Measurements from ENCODE around the gene GALNT11.

The GALNT11 gene

GRCh38 chr7:151999424-152000090 is 25.9 kb upstream of the GALNT11 start:
- Histone ChIP-seq H2AK5ac (ENCODE audit: low read length, severe bottlenecking) (no peak overlapping the region), H3K4me3 (ENCODE audit: insufficient read depth in 1 of 2, low read depth in 1 of 2, low read length in 2 of 2) (no peak overlapping the region), H2BK12ac (ENCODE audit: low read length in 2 of 2) (no peak overlapping the region), H3K79me1 (replicated peaks; ENCODE audit: low read length, poor library complexity, severe bottlenecking) (no peaks in the 10 kb centered on the region), H3K27me3 (ENCODE audit: control insufficient read depth in 1 of 2, insufficient read depth in 1 of 2, low read length in 2 of 2) (no peaks in the 10 kb centered on the region), H3K23ac (ENCODE audit: low read length in 2 of 2) (no peak overlapping the region), H4K91ac (ENCODE audit: low read length) (no peak overlapping the region), H3K4me1 (ENCODE audit: control insufficient read depth, insufficient read depth, low read depth, low read length) (no peaks in the 10 kb centered on the region), H3K4ac (ENCODE audit: low read depth in 1 of 2, low read length in 2 of 2) (no peak overlapping the region), H2AFZ (ENCODE audit: low read depth, low read length) (no peak overlapping the region), H2BK5ac (ENCODE audit: low read depth, low read length, poor library complexity, severe bottlenecking) (no peak overlapping the region), H2BK15ac (ENCODE audit: low read depth, poor library complexity, severe bottlenecking) (no peak overlapping the region), H4K8ac (ENCODE audit: low read length) (no peak overlapping the region), H3K4me2 (ENCODE audit: low read length, poor library complexity, severe bottlenecking) (no peak overlapping the region), H3K9ac (ENCODE audit: low read length) (peak overlapping the region; percentile 21), H3K36me3 (ENCODE audit: control insufficient read depth in 1 of 2, insufficient read depth in 2 of 2, low read depth in 1 of 2, low read length in 2 of 2) (no peaks in the 10 kb centered on the region), H3K27ac (ENCODE audit: low read length, poor library complexity, severe bottlenecking) (no peak overlapping the region), H2BK120ac (ENCODE audit: low read depth, low read length) (no peak overlapping the region), H3K9me3 (ENCODE audit: control insufficient read depth, low read length) (no peaks in the 10 kb centered on the region), H3K14ac (ENCODE audit: low read length in 2 of 2) (no peak overlapping the region), H3K18ac (ENCODE audit: low read depth in 1 of 2, low read length in 2 of 2) (no peak overlapping the region)
- no peak for DNase-seq
- WGBS = 88% methylated on average over 5 of the region's 6 CpGs

DNA sequence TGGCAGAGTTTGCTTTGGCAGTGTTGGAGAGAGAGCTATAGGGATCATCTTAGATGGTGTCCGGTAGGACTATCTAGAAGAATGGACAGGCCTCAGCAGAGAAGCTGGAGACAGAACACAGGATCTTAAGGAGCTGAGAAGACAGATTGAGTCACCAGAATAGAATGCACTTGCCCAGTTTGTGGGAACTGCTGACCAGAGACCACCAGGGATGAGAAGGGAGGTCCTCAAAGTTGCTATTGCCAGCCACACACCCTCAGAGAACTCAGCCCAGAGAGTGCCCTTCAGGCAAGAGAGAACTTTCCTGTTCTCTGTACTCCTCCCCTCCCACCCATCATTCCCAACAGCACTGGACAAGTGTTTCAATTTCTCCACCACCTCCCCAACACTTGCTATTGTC is 25.3 kb upstream of the GALNT11 start:
- no peak overlapping the region for H3K4me2 ChIP-seq (ENCODE audit: low read length, poor library complexity, severe bottlenecking)
- no peak overlapping the region for H3K4me3 ChIP-seq (ENCODE audit: insufficient read depth in 1 of 2, low read depth in 1 of 2, low read length in 2 of 2)
- H2BK120ac ChIP-seq (ENCODE audit: low read depth, low read length) = no peak overlapping the region
- no peak overlapping the region for H4K8ac ChIP-seq (ENCODE audit: low read length)
- H3K4me1 ChIP-seq (ENCODE audit: control insufficient read depth, insufficient read depth, low read depth, low read length) = no peaks in the 10 kb centered on the region
- H2BK5ac ChIP-seq (ENCODE audit: low read depth, low read length, poor library complexity, severe bottlenecking) = no peak overlapping the region
- H3K4ac ChIP-seq (ENCODE audit: low read depth in 1 of 2, low read length in 2 of 2) = no peak overlapping the region
- H2BK12ac ChIP-seq (ENCODE audit: low read length in 2 of 2) = no peak overlapping the region
- H3K27ac ChIP-seq (ENCODE audit: low read length, poor library complexity, severe bottlenecking) = no peak overlapping the region
- no peak overlapping the region for H2AK5ac ChIP-seq (ENCODE audit: low read length, severe bottlenecking)
- H2BK15ac ChIP-seq (ENCODE audit: low read depth, poor library complexity, severe bottlenecking) = no peak overlapping the region
- no peaks in the 10 kb centered on the region for H3K79me1 ChIP-seq (replicated peaks; ENCODE audit: low read length, poor library complexity, severe bottlenecking)
- no peak overlapping the region for H3K18ac ChIP-seq (ENCODE audit: low read depth in 1 of 2, low read length in 2 of 2)
- H3K9me3 ChIP-seq (ENCODE audit: control insufficient read depth, low read length) = no peaks in the 10 kb centered on the region
- H3K14ac ChIP-seq (ENCODE audit: low read length in 2 of 2) = no peak overlapping the region
- no peaks in the 10 kb centered on the region for H3K36me3 ChIP-seq (ENCODE audit: control insufficient read depth in 1 of 2, insufficient read depth in 2 of 2, low read depth in 1 of 2, low read length in 2 of 2)
- WGBS = 84% methylated on average over 1 of the region's 1 CpG
- H3K9ac ChIP-seq (ENCODE audit: low read length) = no peak overlapping the region
- H4K91ac ChIP-seq (ENCODE audit: low read length) = no peak overlapping the region
- no peak overlapping the region for H2AFZ ChIP-seq (ENCODE audit: low read depth, low read length)
- no peaks in the 10 kb centered on the region for H3K27me3 ChIP-seq (ENCODE audit: control insufficient read depth in 1 of 2, insufficient read depth in 1 of 2, low read length in 2 of 2)
- no peak overlapping the region for H3K23ac ChIP-seq (ENCODE audit: low read length in 2 of 2)
- peak; percentile 3 for DNase-seq

DNA sequence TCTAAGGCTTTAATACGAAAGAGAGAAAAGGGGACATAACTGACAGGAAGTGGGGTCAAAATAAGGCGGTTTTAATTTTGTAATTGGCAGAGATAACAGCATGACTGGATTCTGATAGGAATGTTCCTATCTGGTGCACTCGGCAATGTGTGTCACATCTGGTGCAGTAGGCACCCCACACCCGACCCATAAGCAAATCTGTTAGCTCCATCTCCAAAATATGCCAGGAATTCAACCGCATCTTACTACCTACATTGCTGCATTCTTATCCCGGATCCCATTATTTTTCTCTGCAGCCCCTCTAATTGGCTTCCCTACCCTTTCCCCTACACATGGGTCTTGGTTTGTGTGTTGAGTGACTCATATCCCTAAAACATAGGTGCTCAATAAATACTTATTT is 19.1 kb upstream of the GALNT11 start:
- no peaks in the 10 kb centered on the region for H3K36me3 ChIP-seq (ENCODE audit: control insufficient read depth in 1 of 2, insufficient read depth in 2 of 2, low read depth in 1 of 2, low read length in 2 of 2)
- no peak overlapping the region for H3K4me2 ChIP-seq (ENCODE audit: low read length, poor library complexity, severe bottlenecking)
- H3K27ac ChIP-seq (ENCODE audit: low read length, poor library complexity, severe bottlenecking) = no peak overlapping the region
- H3K18ac ChIP-seq (ENCODE audit: low read depth in 1 of 2, low read length in 2 of 2) = no peak overlapping the region
- no peak overlapping the region for H3K14ac ChIP-seq (ENCODE audit: low read length in 2 of 2)
- H2AK5ac ChIP-seq (ENCODE audit: low read length, severe bottlenecking) = no peak overlapping the region
- no peak overlapping the region for H2BK120ac ChIP-seq (ENCODE audit: low read depth, low read length)
- no peak for DNase-seq
- H3K79me1 ChIP-seq (replicated peaks; ENCODE audit: low read length, poor library complexity, severe bottlenecking) = no peaks in the 10 kb centered on the region
- H3K9me3 ChIP-seq (ENCODE audit: control insufficient read depth, low read length) = no peaks in the 10 kb centered on the region
- H3K4me1 ChIP-seq (ENCODE audit: control insufficient read depth, insufficient read depth, low read depth, low read length) = no peaks in the 10 kb centered on the region
- no peak overlapping the region for H3K23ac ChIP-seq (ENCODE audit: low read length in 2 of 2)
- H3K4me3 ChIP-seq (ENCODE audit: insufficient read depth in 1 of 2, low read depth in 1 of 2, low read length in 2 of 2) = no peak overlapping the region
- no peak overlapping the region for H2AFZ ChIP-seq (ENCODE audit: low read depth, low read length)
- no peak overlapping the region for H2BK5ac ChIP-seq (ENCODE audit: low read depth, low read length, poor library complexity, severe bottlenecking)
- H2BK15ac ChIP-seq (ENCODE audit: low read depth, poor library complexity, severe bottlenecking) = no peak overlapping the region
- no peak overlapping the region for H4K91ac ChIP-seq (ENCODE audit: low read length)
- H3K9ac ChIP-seq (ENCODE audit: low read length) = no peak overlapping the region
- no peak overlapping the region for H2BK12ac ChIP-seq (ENCODE audit: low read length in 2 of 2)
- WGBS = 55% methylated on average over 3 of the region's 6 CpGs
- H3K4ac ChIP-seq (ENCODE audit: low read depth in 1 of 2, low read length in 2 of 2) = no peak overlapping the region
- no peak overlapping the region for H4K8ac ChIP-seq (ENCODE audit: low read length)
- peaks cover 4 to 5% of the 10 kb centered on the region in 2 experiments for H3K27me3 ChIP-seq (ENCODE audit: control insufficient read depth in 1 of 2, insufficient read depth in 1 of 2, low read length in 2 of 2)

DNA sequence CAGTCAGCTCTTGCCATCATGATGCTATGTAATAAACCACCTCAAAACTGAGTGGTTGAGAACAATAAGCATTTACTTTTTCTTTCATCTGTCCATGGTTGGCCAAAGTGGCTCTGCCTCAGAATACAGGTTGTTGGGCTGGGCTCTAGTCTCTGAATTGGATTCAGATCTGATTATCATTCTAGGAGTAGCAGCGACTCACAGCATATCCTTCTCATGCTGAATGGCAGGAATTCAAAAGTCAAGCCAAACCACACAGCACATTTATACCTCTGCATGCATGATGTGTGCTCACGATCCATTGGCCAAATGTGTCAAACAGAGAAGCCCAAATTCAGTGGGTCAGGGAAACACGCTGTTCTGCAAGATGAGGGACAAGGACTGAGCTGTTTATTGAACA is 13.6 kb upstream of the GALNT11 start:
- H2AK5ac ChIP-seq (ENCODE audit: low read length, severe bottlenecking) = no peak overlapping the region
- H4K91ac ChIP-seq (ENCODE audit: low read length) = no peak overlapping the region
- no peak overlapping the region for H2BK15ac ChIP-seq (ENCODE audit: low read depth, poor library complexity, severe bottlenecking)
- H3K18ac ChIP-seq (ENCODE audit: low read depth in 1 of 2, low read length in 2 of 2) = no peak overlapping the region
- no peak overlapping the region for H2BK120ac ChIP-seq (ENCODE audit: low read depth, low read length)
- no peaks in the 10 kb centered on the region for H3K4me1 ChIP-seq (ENCODE audit: control insufficient read depth, insufficient read depth, low read depth, low read length)
- DNase-seq = no peak
- H4K8ac ChIP-seq (ENCODE audit: low read length) = no peak overlapping the region
- H3K79me1 ChIP-seq (replicated peaks; ENCODE audit: low read length, poor library complexity, severe bottlenecking) = no peaks in the 10 kb centered on the region
- H3K9me3 ChIP-seq (ENCODE audit: control insufficient read depth, low read length) = no peaks in the 10 kb centered on the region
- H3K14ac ChIP-seq (ENCODE audit: low read length in 2 of 2) = no peak overlapping the region
- H3K36me3 ChIP-seq (ENCODE audit: control insufficient read depth in 1 of 2, insufficient read depth in 2 of 2, low read depth in 1 of 2, low read length in 2 of 2) = no peaks in the 10 kb centered on the region
- no peak overlapping the region for H3K23ac ChIP-seq (ENCODE audit: low read length in 2 of 2)
- no peak overlapping the region for H2BK5ac ChIP-seq (ENCODE audit: low read depth, low read length, poor library complexity, severe bottlenecking)
- no peak overlapping the region for H2BK12ac ChIP-seq (ENCODE audit: low read length in 2 of 2)
- no peak overlapping the region for H3K9ac ChIP-seq (ENCODE audit: low read length)
- peaks cover 4 to 5% of the 10 kb centered on the region in 2 experiments for H3K27me3 ChIP-seq (ENCODE audit: control insufficient read depth in 1 of 2, insufficient read depth in 1 of 2, low read length in 2 of 2)
- no peak overlapping the region for H3K4ac ChIP-seq (ENCODE audit: low read depth in 1 of 2, low read length in 2 of 2)
- H3K4me3 ChIP-seq (ENCODE audit: insufficient read depth in 1 of 2, low read depth in 1 of 2, low read length in 2 of 2) = no peak overlapping the region
- WGBS = 87% methylated on average over 3 of the region's 3 CpGs
- no peak overlapping the region for H2AFZ ChIP-seq (ENCODE audit: low read depth, low read length)
- H3K27ac ChIP-seq (ENCODE audit: low read length, poor library complexity, severe bottlenecking) = no peak overlapping the region
- H3K4me2 ChIP-seq (ENCODE audit: low read length, poor library complexity, severe bottlenecking) = no peak overlapping the region
